ENCODE data around the gene EVC2. TPM values are rescaled to one million over a fixed set of nuclear protein-coding genes. Genes with fewer than 3 reads are reported as not detected.
"Not testable (repeated sequence)": the region's sequence is repeated elsewhere in the genome, so short reads cannot be mapped to it uniquely, and the experiment has no call there.

EVC2 gene
- total and polyA plus RNA-seq, 12 donors = 0.66 to 3.4 (median 1.7) TPM

DNA sequence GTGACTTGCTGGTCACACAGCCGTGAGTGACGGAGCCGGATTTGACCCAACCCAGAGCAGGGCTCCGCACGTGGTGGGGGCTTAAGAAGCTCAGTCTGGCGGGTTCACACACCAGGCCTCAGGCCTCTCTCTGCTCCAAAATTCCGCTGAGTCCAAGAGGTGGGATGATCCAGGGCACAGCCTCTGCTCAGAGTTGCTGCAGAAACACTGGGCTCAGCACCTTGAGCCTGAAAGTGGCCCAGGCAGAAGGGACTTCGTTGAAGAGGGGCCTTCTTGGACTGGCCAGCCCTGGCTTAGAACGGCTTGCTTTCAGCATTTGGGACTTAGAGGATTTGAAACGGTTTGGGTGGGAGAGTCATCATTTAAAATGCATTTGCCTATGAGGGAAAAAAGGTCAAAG is 23.8 kb upstream of the EVC2 start:
- no peak overlapping the region for H3K4me3 ChIP-seq
- no peaks in the 10 kb centered on the region for H3K4me1 ChIP-seq (replicated peaks in 1 of 2)
- no peaks in the 10 kb centered on the region for H3K36me3 ChIP-seq (replicated peaks in 1 of 2)
- DNase-seq = no peak
- H3K27ac ChIP-seq = no peak overlapping the region
- H3K9me3 ChIP-seq (replicated peaks in 1 of 3) = no peaks in the 10 kb centered on the region
- no peak for TF ChIP-seq POLR2A (IDR thresholded peaks at IDR 0.05)
- TF ChIP-seq, protein P1, sequence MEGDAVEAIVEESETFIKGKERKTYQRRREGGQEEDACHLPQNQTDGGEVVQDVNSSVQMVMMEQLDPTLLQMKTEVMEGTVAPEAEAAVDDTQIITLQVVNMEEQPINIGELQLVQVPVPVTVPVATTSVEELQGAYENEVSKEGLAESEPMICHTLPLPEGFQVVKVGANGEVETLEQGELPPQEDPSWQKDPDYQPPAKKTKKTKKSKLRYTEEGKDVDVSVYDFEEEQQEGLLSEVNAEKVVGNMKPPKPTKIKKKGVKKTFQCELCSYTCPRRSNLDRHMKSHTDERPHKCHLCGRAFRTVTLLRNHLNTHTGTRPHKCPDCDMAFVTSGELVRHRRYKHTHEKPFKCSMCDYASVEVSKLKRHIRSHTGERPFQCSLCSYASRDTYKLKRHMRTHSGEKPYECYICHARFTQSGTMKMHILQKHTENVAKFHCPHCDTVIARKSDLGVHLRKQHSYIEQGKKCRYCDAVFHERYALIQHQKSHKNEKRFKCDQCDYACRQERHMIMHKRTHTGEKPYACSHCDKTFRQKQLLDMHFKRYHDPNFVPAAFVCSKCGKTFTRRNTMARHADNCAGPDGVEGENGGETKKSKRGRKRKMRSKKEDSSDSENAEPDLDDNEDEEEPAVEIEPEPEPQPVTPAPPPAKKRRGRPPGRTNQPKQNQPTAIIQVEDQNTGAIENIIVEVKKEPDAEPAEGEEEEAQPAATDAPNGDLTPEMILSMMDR (IDR thresholded peaks at IDR 0.05) = no peak
- intact Hi-C loops (cut with DNase I) = no loop called here
- 86 to 94% (median 91%) methylated on average over 9 to 10 of the region's 10 CpGs for WGBS, 4 donors
- no peaks in the 10 kb centered on the region for H3K27me3 ChIP-seq

DNA sequence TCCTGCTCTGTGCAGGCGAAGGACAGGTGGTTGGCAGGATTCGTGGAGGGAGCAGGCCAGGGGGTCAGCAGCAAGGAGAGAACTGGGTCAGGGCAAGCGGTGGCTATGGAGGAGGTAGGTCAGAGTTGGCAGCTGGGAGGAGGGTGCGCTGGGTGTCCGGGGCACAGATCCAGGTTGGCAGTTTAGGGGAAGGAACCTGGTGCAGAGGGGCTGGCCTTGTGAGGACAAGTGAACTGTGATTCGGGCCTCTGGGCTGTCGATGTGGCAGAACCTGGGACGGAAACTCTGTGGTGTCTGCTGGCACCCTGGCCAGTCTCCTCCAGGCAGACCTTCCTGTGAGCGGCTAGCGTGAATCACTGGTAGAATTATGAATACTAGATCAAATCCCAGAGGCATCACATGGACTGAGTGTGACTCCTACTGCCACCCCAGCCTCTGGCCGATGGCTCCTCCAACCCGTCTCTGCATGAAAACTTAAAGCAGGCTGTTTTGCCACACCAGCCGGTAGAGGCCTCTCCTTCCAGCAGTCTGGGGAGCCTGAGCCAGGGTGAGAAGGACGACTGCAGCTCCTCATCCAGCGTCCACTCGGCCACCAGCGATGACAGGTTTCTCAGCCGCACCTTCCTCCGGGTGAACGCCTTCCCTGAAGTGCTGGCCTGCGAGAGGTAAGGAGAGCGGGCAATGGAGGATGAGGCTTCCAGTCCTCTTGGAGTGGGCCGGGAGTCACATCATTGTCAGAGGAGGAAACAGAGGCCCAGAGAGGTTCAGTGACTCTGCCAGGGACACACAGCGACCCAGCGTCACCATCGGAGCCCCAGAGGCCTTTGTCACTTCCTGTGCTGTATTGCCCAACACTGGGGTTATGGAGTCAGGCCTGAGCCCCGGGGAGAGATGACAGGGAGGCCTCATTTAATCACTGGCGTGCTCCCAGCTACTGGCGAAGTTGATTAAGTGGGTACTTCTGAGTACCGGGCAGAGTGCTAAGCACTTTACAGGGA is 22.9 kb upstream of the EVC2 start:
- Histone ChIP-seq H3K27ac (no peak overlapping the region), H3K27me3 (no peaks in the 10 kb centered on the region), H3K9me3 (replicated peaks in 1 of 3) (no peaks in the 10 kb centered on the region), H3K4me1 (replicated peaks in 1 of 2) (no peaks in the 10 kb centered on the region), H3K36me3 (replicated peaks in 1 of 2) (no peaks in the 10 kb centered on the region), H3K4me3 (no peak overlapping the region)
- intact Hi-C loops (cut with DNase I) = no loop called here
- 88 to 96% (median 89%) methylated on average over 14 to 30 of the region's 30 CpGs for WGBS, 4 donors
- no peak for DNase-seq
- TF ChIP-seq, protein P1 (IDR thresholded peaks at IDR 0.05) = no peak
- TF ChIP-seq POLR2A (IDR thresholded peaks at IDR 0.05) = no peak

- no peaks in the 10 kb centered on the region for H3K36me3 ChIP-seq (replicated peaks in 1 of 2)
- H3K4me1 ChIP-seq (replicated peaks in 1 of 2) = no peaks in the 10 kb centered on the region
- DNase-seq = no peak
- H3K27me3 ChIP-seq = no peaks in the 10 kb centered on the region
- TF ChIP-seq, protein P1 (IDR thresholded peaks at IDR 0.05) = no peak
- no peak for TF ChIP-seq POLR2A (IDR thresholded peaks at IDR 0.05)
- no peak overlapping the region for H3K27ac ChIP-seq
- 82 to 95% (median 90%) methylated on average over 10 of the region's 10 CpGs for WGBS, 4 donors
- H3K4me3 ChIP-seq = no peak overlapping the region
- intact Hi-C loops (cut with DNase I) = no loop called here
- no peaks in the 10 kb centered on the region for H3K9me3 ChIP-seq (replicated peaks in 1 of 3)
Measured at GRCh38 chr4:5730436-5730835, 22.1 kb upstream of the EVC2 start.

GRCh38 chr4:5728412-5728811 is 20.1 kb upstream of the EVC2 start:
- intact Hi-C loops (cut with DNase I); DNase-seq; H3K36me3 ChIP-seq (replicated peaks in 1 of 2); H3K9me3 ChIP-seq (replicated peaks in 1 of 3); H3K27ac ChIP-seq; H3K27me3 ChIP-seq; H3K4me1 ChIP-seq (replicated peaks in 1 of 2); H3K4me3 ChIP-seq: not testable (repeated sequence)
- 67 to 88% (median 70%) methylated on average over 1 to 2 of the region's 2 CpGs for WGBS, 4 donors
